NOMO-1 (cell line): Measurements from ENCODE around the gene PXMP2.

Experiments used
- DNase-seq, 2 experiments: peaks; one replicate each; lab custom pipeline; 2025; ENCODE audit not compliant: unreplicated experiment in 2 of 2; lab: John Stamatoyannopoulos, UW

The PXMP2 gene

GRCh38 chr12:132719954-132720324 is 32.6 kb downstream of the PXMP2 start:
- DNase-seq, result no peak

GRCh38 chr12:132720606-132721345 is 33.4 kb downstream of the PXMP2 start:
- DNase-seq, result no peak

GRCh38 chr12:132723015-132723763 is 35.8 kb downstream of the PXMP2 start:
- DNase-seq, result no peak

GRCh38 chr12:132723764-132724140 is 36.4 kb downstream of the PXMP2 start:
- no peak for DNase-seq

GRCh38 chr12:132724506-132725241 is 37.3 kb downstream of the PXMP2 start:
- DNase-seq, result no peak

GRCh38 chr12:132726386-132726785 is 39.0 kb downstream of the PXMP2 start:
- no peak for DNase-seq

- no peak for DNase-seq
Measured at GRCh38 chr12:132727091-132727794, 39.9 kb downstream of the PXMP2 start.

- DNase-seq, result no peak
Measured at GRCh38 chr12:132728502-132728901, 41.1 kb downstream of the PXMP2 start.

GRCh38 chr12:132729541-132730320 is 42.3 kb downstream of the PXMP2 start:
- no peak for DNase-seq

GRCh38 chr12:132730353-132730752 is 43.0 kb downstream of the PXMP2 start:
- no peak for DNase-seq

GRCh38 chr12:132731574-132731973 is 44.2 kb downstream of the PXMP2 start:
- no peak for DNase-seq

GRCh38 chr12:132734206-132734605 is 46.8 kb downstream of the PXMP2 start:
- no peak for DNase-seq

- DNase-seq, result no peak
Measured at GRCh38 chr12:132735496-132735895, 48.1 kb downstream of the PXMP2 start.

- DNase-seq, result no peak
Measured at GRCh38 chr12:132736378-132736777, 49.0 kb downstream of the PXMP2 start.

- DNase-seq, result no peak
Measured at GRCh38 chr12:132736913-132737312, 49.5 kb downstream of the PXMP2 start.

GRCh38 chr12:132739600-132740312 is 52.4 kb downstream of the PXMP2 start:
- no peak for DNase-seq

- no peak for DNase-seq
Measured at GRCh38 chr12:132740313-132740646, 52.9 kb downstream of the PXMP2 start.

- DNase-seq, result no peak
Measured at GRCh38 chr12:132740652-132741051, 53.3 kb downstream of the PXMP2 start.

GRCh38 chr12:132741620-132742019 is 54.2 kb downstream of the PXMP2 start:
- DNase-seq, result no peak

- DNase-seq, result no peak
Measured at GRCh38 chr12:132743831-132744230, 56.4 kb downstream of the PXMP2 start.
